Kasumi-1 (cell line): ENCODE measurements around the gene PSMD5.

Experiments used
- DNase-seq, 2 experiments: peaks; one replicate each; lab custom pipeline; 2025; lab: John Stamatoyannopoulos, UW

The PSMD5 gene

GRCh38 chr9:120842685-120843485, at the start of gene PSMD5:
TSS of gene PSMD5 (minus strand) at chr9:120842922. CDS start at chr9:120842909, 13 bp downstream.
- DNase-seq: peak; percentile 98 to 99

GRCh38 chr9:120891884-120892747, 49.4 kb upstream of the PSMD5 start:
- no peak for DNase-seq

GRCh38 chr9:120891245-120891883, 48.6 kb upstream of the PSMD5 start:
- DNase-seq: no peak

- DNase-seq: no peak
Measured at GRCh38 chr9:120890320-120891244, 47.9 kb upstream of the PSMD5 start.

GRCh38 chr9:120889606-120890271, 47.0 kb upstream of the PSMD5 start:
- DNase-seq: no peak

- DNase-seq: no peak
Measured at GRCh38 chr9:120888626-120889025, 45.9 kb upstream of the PSMD5 start.

- no peak for DNase-seq
Measured at GRCh38 chr9:120886490-120886967, 43.8 kb upstream of the PSMD5 start.

- peak; percentile 83 to 90 for DNase-seq
Measured at GRCh38 chr9:120885958-120886357, 43.2 kb upstream of the PSMD5 start.

GRCh38 chr9:120885457-120885856, 42.7 kb upstream of the PSMD5 start:
- no peak for DNase-seq

- DNase-seq: no peak
Measured at GRCh38 chr9:120883608-120883996, 40.9 kb upstream of the PSMD5 start.

GRCh38 chr9:120882935-120883607, 40.3 kb upstream of the PSMD5 start:
- no peak for DNase-seq

- DNase-seq: no peak
Measured at GRCh38 chr9:120879446-120879845, 36.7 kb upstream of the PSMD5 start.

GRCh38 chr9:120878188-120879130, 35.7 kb upstream of the PSMD5 start:
- no peak for DNase-seq

GRCh38 chr9:120877276-120878034, 34.7 kb upstream of the PSMD5 start:
- DNase-seq: peak; percentile 70 to 77

GRCh38 chr9:120876842-120877240, 34.1 kb upstream of the PSMD5 start, which contains the start of gene PHF19:
TSS of gene PHF19 (minus strand) at chr9:120877188. CDS start at chr9:120874741, 2,447 bp downstream.
- DNase-seq: peak in 1 of 2 experiments; percentile 60

GRCh38 chr9:120875954-120876841, 33.5 kb upstream of the PSMD5 start:
- peak; percentile 90 for DNase-seq

GRCh38 chr9:120875643-120875953, 32.9 kb upstream of the PSMD5 start:
- DNase-seq: no peak
